GM18867 (cell line): ENCODE data around the gene FAH.
"Not testable (repeated sequence)": the region's sequence is repeated elsewhere in the genome, so short reads cannot be mapped to it uniquely, and the experiment has no call there.

Source experiments
- ATAC-seq: cut with Tn5 transposase; IDR thresholded peaks from one replicate; pipeline ENCODE4 v1.9.1; 2021; ENCODE audit warnings: mild to moderate bottlenecking, moderate library complexity; ENCODE audit not compliant: unreplicated experiment

The FAH gene

DNA sequence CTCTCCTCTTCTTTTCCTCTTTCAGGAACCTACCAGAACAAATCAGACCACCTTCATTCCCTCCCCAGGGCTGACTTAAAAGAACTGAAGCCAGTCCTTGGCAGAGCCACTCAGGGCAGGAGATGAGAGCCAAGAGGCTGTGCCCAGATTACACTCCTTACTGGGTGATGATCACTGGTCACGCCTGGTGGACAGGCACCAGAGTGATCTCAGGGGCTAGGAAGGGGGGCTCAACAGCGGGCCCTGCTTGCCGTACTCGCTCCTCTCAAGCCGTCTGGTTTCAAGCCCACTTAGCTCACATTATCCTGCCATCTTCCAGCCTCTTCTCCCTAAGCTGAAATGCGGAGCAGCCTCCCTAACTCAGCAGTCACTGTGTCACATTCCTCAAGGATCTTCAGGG is 1.7 kb upstream of the FAH start:
- no peak for ATAC-seq

DNA sequence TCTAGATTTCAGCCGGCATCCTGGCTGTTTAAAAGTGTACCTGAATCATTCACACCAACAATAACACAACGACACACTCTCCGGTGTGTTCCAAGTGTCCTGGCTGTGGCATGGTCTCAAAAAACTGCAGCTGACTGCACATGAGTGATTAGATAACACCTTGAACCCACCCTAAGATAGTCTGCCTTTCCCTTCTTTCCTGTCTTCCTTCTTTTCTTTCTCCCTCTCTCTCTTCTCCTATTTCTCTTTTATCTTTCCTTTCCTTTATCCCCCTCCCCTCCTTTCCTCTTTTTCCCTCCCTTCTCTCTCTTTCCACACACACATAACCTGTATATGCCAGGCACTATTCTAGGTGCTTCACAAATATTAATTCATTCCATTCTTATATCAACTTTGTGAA is 1.2 kb upstream of the FAH start:
- ATAC-seq, result no peak

DNA sequence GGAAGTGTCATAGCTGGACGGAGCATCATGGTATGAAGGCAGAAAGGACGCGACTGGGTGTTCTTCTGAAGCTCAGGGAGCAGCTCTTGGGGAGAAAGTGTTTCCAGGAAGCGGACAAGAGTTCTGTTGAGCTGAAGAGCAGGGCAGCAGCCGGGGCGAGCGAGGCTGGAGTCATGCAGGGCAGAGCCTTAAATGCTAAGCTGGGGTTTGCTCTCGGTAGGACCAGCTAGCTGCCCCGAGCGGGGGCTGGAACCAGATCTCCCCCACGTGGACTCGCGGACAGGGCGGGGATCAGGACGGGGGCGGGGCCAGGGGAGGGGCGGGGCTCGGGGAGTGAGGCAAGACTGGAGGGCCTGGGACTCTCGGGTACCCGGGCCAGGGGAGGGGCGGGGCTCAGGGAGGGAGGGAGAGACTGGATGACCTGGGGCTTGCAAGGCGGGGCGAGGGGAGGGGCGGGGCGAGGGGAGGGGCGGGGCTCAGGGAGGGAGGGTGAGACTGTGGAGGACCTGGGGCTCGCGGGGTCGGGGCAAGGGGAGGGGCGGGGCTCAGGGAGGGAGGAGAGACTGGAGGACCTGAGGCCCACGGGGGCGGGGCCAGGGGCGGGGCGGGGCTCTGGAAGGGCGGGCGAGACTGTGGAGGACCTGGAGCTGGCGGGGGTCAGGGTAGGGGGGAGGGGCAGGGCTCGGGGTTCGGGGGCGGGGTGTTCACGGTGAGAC is 461 bp upstream of the FAH start:
- peak; percentile 56 for ATAC-seq

DNA sequence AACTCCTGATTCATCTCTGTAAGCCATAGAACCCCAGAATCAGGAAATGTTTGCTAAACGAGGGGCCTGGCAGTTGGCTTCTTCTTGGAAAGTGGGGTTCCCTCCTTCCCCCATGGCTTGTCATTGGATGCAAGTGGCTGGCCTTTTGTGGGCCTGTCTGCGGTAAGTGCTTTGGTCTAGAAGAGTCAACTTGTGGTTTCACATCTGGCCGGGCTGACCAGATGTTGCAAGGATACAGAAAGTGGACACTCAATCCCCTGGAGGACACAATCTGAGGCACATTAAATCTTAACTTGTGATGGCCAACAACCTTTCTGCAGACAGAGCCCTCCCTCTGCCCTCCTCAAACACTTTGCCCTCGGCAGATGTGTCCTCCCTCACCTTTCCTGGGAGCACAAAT is 1.1 kb downstream of the FAH start:
- ATAC-seq, result no peak

DNA sequence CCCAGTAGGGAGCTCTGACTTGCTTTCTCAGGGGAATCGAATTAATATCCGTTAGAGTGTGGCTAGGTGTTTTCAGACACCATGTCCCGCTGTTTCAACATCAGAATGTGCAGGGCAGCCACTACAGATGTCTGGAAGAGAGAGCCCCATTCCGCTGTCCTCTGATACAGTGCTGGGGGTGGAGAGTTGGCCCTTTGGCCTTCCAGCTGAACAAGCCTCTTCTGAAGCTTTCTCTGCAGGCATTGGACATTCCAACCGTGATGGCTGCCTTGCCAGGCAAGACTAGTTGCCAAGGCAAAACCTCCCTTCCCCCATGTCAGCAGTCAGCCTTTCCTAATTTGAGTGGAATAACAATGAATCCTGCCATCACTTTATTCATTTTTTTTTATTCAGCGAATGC is 1.5 kb downstream of the FAH start:
- no peak for ATAC-seq

DNA sequence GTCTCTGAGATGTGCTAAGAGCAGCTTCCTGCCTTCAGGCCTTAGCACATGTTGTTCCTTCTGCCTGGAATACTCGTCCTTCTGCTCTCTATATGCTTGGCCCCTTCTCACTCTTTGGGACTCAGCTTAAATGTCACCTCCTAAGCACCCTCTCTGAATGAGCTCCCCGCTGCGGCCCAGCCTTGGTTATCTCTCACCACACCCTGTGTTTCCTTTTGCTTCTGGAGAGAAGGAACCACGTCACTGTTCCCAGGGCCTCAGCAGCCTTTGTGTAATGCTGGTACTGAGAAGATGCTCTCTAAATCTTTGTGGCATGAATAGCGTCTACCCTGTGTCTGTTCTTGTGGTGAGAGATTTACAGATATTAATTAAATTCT is 2.2 kb downstream of the FAH start:
- ATAC-seq, result no peak

DNA sequence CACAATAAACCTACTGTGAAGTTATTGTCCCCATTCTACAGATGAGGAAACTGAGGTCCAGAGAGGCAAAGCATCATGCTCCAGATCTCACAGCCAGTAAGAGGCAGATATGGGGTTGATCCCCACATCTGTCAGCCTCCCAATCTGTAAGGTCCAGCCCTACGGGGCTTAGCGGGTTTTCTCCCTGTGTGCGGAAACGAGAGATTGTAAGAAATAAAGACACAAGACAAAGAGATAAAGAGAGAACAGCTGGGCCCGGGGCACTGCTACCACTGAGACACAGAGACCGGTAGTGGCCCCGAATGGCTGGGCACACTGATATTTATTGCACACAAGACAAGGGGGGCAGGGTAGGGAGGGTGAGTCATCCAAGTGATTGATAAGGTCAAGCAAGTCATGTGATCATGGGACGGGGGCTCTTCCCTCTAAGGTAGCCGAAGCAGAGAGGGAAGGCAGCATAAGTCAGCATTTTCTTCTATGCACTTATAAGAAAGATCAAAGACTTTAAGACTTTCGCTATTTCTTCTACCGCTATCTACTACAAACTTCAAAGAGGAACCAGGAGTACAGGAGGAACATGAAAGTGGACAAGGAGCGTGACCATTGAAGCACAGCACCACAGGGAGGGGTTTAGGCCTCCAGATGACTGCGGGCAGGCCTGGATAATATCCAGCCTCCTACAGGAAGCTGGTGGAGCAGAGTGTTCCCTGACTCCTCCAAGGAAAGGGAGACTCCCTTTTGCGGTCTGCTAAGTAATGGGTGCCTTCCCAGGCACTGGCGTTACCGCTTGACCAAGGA is 2.8 kb downstream of the FAH start:
- not testable (repeated sequence) for ATAC-seq

DNA sequence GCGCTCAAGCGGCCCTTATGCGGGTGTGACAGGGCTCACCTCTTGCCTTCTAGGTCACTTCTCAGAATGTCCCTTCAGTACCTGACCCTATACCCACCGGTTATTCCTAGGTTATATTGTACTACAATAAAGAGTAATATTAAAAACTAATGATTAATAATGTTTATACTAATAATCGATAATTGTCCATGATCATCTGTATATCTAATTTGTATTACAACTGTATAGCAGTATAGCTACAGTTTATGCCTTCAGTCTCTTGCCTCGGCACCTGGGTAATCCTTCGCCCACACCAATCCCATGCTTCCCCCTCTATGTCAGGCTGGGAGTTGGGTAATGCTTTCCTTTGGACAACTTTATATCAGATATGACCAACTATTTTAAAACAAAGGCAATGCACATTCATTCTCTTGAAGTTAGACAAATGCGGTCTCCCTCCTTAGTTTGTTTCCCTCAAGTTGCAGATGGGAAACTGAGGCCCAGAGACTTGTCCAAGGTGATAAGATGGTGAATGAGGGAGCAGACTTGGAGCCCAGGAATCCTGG is 3.4 kb downstream of the FAH start:
- no peak for ATAC-seq

DNA sequence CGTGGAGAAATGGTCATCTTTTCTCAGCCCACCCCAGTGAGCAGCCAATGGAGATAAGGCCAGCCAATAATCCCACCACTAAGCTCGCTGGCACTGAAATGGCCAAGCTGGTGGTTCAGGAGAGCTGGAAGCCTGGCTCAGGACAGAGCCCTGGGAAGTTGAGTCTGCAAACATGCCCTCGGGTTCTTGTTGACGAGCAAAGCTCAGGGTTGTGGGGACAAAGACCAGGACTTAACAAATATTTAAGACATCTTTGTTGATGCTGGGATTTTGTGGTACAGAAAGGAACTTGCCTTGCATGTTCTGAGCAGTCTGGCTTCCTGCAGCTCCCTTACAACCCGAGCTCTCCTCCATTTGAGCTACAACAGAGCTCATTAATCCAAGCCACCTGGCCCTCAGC is 4.4 kb downstream of the FAH start:
- no peak for ATAC-seq

DNA sequence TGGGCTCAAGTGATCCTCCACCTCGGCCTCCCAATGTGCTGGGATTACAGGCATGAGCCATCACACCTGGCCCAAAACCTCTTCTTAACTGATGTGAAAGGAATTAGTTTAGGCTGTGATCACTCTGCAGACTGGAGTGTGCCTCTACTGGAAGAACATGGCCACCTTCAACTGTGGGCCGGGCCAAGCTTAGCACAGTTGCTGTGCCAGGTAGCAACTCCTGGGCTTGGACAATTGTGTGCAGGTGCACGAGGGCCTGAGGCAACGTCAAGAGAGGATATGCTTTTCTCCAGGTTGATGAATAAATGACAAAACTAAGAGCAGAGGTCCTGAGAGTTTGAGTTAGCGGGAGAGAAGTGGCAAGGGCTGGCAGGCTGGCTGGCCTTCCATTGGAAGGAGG is 6.5 kb downstream of the FAH start:
- ATAC-seq, result no peak

DNA sequence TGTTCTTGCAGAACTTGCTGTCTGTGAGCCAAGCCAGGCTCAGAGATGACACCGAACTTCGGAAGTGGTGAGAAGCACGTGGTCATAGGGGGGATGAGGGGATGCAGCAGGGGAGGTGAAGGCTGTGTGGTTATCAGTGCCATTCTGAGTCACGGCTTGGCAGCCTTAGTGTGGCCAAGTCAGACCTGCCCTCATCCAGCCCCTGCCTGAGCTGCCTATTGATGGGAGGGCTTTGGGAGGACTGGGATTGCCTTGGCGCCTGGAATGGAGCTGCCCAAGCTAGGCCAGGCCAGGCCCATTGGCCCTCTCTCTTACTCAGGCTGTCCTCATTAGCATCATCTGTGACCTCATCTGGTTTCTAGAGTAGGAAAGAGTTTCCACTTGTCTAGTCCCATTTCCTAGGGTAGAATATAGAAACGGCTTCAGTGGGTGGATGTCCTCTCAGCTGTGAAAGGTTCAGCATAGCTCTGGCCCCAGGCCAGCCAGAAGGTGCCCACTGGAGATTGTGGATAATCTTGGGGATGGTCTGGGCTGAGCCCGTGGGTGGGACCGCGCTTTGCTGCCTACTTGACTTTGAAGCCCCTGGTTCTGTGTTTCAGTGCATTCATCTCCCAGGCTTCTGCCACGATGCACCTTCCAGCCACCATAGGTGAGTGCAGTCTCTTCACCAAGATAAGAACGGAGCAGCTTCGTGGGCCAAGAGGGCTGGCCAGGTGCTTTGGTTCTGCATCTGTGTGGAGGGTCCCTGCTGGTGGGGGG is 7.2 kb downstream of the FAH start:
- ATAC-seq, result no peak

DNA sequence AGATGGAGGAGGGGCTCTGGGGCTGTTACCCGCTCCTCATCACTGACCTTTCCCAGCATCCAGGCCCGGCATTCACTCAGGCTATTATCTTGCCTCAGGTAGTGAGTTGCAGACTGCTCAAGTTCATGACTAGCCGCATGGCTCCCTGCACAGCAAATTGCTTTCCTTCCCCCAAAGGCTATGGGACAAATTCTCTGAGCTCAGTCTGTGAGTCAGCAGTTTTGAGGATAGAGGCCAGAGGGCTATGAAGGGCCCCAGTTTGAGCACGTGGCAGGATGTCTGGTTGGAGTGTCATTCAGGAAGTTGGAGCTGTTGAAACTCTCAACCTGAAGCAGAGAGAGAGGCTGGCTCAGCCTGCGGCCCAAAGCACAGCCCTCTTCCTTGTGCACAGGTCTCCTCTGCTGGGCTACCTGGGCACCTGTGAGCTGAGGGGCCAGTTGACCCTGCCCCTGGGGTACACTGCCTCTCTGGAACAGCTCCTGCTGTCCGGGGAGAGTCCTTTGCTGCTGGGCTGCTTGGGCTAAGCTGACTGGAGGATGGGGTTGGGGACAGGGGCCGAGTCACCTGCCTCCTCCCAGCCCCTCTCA is 7.9 kb downstream of the FAH start:
- ATAC-seq, result peak; percentile 44

DNA sequence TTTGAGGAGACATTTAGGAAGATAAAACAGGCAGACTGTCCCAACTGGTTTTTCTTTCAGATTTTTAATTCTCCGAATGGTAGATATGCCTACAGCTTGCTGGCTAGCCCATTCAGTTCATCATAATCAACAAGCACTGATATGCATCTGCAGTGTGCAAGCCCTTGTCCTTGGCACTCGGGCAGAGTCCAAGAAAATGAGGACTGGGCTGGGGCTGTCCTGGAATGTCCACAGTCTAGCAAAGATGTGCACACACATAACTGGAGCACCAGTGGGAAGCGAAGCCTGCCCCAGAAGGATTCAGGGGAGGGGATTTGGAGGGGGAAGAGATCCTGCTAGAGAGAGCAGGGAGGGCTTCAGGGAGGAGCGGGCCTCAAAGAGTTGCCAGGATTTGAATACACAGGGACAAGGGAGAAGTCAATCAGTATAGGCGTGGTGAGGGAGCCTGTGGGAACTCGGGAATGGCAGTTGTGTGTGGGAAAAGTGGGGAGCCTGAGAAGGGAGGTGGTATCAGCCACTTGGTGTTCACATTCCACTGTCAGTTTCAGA is 8.7 kb downstream of the FAH start:
- no peak for ATAC-seq

DNA sequence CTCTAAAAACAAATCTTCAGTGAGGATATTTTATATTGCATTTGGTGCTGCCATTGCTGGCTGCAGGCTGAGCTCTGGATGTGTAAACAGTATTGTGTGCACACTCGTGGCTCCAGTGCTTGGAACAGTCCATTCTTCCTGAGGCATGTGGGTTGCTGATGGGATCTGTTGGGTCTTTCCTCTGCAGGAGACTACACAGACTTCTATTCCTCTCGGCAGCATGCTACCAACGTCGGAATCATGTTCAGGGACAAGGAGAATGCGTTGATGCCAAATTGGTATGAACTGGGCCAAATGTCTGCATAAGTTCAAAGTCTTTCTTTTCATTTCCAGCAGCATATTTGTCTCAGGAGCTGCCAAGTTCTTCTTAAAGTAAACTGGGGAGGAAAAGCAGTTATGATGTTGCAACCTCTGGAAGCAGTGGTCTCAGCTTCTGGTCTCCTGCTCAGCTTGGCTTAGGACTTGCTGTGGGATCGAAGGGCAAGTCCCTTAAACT is 9.3 kb downstream of the FAH start:
- ATAC-seq, result no peak

DNA sequence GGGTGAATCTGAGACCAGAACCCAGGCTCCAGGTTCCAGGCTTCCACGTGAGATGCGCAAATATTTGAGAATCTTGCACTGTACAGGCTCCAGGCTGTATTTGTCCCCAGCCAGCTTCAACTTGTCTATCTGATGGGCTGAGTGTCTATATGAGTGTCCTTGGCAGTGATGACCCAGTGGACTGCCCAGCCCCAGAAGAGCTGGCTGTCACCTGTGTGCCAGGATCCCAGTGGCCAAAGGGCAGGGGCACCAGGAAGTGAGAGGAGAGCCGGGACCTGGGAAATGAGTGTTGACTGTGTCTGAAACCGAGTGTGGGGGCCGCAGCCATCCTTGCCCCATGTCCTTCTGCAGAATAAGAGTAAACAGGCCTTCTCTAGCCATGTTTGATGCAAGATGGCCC is 10.4 kb downstream of the FAH start:
- no peak for ATAC-seq

DNA sequence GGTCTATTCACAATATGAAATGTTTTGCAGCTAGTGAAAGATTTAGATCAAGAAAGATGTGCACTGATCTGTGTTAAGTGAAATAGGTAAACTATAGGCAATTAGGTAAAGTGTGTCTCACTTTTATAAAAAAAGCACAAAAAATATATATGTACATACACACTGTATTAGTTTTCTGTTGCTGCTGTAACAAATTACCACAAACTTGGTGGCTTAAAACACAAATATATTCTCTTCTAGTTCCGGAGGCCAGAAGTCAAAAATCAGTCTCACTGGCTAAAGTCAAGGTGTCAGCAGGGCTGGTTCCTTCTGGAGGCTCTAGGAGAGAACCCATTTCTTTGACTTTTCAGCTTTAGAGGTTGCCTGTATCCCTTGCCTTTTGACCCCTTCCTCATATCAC is 11.1 kb downstream of the FAH start:
- no peak for ATAC-seq

DNA sequence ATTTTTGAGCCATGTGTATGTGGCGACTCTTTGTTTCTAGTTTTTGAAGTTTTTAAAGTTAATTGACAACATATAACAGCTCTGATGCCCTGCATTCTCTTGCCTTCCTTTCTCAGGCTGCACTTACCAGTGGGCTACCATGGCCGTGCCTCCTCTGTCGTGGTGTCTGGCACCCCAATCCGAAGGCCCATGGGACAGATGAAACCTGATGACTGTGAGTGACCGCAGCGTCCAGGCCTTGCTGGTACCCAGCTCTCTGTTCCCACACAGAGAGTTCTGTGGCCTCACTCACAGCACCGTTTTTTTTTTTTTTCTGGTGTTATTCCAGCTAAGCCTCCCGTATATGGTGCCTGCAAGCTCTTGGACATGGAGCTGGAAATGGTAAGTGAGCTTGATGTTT is 15.1 kb downstream of the FAH start:
- no peak for ATAC-seq

DNA sequence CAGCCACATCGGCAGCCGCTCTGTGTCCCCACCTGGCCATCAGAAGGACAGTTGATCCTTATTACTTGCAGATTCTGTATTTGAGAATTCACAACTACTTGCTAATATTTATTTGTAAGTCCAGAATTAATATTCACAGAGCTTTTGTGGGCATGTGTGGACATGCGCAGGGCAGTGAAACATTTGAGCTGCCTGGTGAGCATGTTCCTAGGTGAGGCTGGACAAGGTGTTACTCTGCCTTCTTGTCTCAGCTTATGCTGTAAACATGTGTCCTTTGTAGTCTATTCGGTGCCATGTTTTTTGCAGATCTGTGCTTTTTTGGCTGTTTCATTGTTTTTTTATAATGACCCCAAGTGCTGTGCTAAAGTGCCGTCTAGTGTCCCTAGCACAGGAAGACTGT is 15.6 kb downstream of the FAH start:
- ATAC-seq, result no peak

DNA sequence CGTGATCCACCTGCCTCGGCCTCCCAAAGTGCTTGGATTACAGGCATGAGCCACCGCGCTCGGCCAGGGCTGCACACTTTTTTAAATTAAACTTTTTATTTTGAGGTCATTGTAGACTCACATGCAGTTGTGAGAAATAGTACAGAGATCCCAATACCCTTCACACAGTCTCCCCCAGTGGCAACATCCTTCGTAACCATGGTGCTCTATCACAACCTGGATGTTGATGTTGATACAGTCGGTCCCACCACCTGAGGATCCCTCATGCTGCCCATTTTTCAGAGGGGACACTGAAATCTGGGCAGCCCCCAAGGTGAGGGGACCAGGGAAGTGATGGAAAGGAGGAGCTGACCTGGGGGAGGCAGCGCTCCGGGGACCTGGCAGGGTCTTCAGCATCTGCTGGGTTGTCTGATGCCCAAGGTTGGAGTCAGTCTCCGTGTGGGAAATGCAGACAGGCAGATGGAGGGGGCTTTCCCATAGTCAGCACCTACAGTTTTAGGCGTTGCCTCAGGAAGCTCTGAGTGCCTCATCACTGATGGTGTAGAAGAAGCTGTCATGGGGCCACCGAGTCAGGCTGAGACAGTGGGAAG is 17.1 kb downstream of the FAH start:
- no peak for ATAC-seq

DNA sequence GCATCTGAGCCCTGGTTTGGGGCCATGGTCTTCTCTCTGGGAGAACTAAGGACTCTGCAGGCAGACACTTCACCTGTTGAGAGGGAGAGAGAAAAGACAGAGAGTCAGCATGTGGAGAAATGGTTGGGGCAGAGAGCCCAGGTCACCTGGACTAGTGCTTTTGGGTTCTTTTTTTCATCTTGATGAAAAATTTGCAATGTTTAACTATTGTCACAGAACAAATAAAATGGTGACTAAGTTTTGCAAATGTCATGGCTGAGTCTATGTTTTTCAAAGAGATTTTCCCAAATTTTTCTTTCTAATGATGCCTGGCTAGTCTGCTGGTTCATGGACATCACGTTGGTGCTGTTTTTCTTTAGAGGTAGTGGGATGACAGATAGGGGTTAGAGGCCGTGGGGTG is 17.8 kb downstream of the FAH start:
- no peak for ATAC-seq
